Activated T-helper 1 cell treated with anti-CD3 and anti-CD28 coated beads, Interleukin-12 subunit alpha, Interleukin-12 subunit beta, Interleukin-2, Interleukin-4 antibody, amounts not matched to agents 30 ng/mL and 10 ng/mL and 1 ng/mL, durations not matched to agents 14 hours and 24 hours and 36 hours (primary cell): Measurements from ENCODE around the gene CAMK2A. TPM values are rescaled to one million over a fixed set of nuclear protein-coding genes. Genes with fewer than 3 reads are reported as not detected.

Experiments used
- total RNA-seq: library from RNA; stranded (reverse); gene quantifications from 2 replicates; pipeline ENCODE4 v1.2.3, GENCODE V29; 2022

CAMK2A gene
- total RNA-seq, 1 donor from 2014 or later = not detected

Other genes with a start within 250 kb of the CAMK2A start
- gene CSF1R, start 203.2 kb downstream of the CAMK2A start, total RNA-seq = 0.10 TPM in 1 of 2 replicates, not detected in the other
- gene PDGFRB, start 133.9 kb downstream of the CAMK2A start, total RNA-seq = 0.76 and 1.0 TPM in 2 replicates
- gene CDX1, start 123.0 kb downstream of the CAMK2A start, total RNA-seq = not detected in 2 replicates
- not detected in 2 replicates for gene SLC6A7, start 99.7 kb downstream of the CAMK2A start, total RNA-seq
- gene ARSI, start 13.1 kb upstream of the CAMK2A start, total RNA-seq = not detected in 2 replicates
- 130 and 131 TPM in 2 replicates for gene TCOF1, start 67.9 kb upstream of the CAMK2A start, total RNA-seq
- 440 and 444 TPM in 2 replicates for gene CD74, start 123.1 kb upstream of the CAMK2A start, total RNA-seq
- gene RPS14, start 160.0 kb upstream of the CAMK2A start, total RNA-seq = 2,328 and 2,429 TPM in 2 replicates
- 2.8 and 3.9 TPM in 2 replicates for gene NDST1, start 218.4 kb upstream of the CAMK2A start, total RNA-seq